GM21526 (cell line): ENCODE measurements around the gene ZNF638.
"Not testable (repeated sequence)": the region's sequence is repeated elsewhere in the genome, so short reads cannot be mapped to it uniquely, and the experiment has no call there.

Source experiments
- ATAC-seq: cut with Tn5 transposase; IDR thresholded peaks from one replicate; pipeline ENCODE4 v1.9.1; 2021; ENCODE audit warnings: moderate library complexity; ENCODE audit not compliant: unreplicated experiment, low FRiP score

The ZNF638 gene

DNA sequence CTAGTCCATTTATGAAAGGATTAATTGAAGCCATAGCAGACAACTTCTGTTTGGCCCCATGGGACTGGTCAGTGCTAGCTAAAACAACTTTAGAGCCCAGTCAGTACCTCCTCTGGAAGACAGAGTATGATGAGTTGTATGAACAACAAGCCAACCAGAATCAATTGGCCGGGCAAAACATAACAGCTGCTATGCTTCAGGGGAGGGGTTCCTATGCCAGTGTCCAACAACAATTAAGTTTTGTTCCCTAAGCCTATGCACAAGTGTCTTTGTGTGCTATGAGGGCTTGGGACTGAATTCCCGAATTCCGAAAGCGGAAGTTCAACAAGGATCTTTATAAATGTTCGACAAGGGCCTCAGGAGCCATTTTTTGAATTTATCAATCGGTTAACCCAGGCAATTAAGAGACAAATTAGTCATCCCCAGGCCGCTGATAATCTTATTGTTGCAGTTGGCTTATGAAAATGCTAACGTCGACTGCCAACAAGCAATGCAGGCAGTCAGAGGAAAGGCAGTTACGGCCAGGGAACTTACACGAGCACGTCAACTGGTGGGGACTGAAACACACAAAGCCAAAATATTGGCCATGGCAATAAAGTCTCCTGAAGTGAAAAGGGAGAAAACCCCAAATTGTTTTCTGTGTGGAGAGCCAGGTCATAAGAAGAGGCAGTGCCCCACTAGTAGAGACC, 57.9 kb downstream of the ZNF638 start:
- no peak for ATAC-seq

GRCh38 chr2:71393216-71393615, 61.6 kb downstream of the ZNF638 start:
- no peak for ATAC-seq

- ATAC-seq = no peak
These were observed 63.9 kb downstream of the ZNF638 start for GRCh38 chr2:71395471-71395870.

- ATAC-seq = no peak
These were observed 70.8 kb downstream of the ZNF638 start for GRCh38 chr2:71402427-71402826.

- no peak for ATAC-seq
These were observed 78.0 kb downstream of the ZNF638 start for GRCh38 chr2:71409611-71410010.

DNA sequence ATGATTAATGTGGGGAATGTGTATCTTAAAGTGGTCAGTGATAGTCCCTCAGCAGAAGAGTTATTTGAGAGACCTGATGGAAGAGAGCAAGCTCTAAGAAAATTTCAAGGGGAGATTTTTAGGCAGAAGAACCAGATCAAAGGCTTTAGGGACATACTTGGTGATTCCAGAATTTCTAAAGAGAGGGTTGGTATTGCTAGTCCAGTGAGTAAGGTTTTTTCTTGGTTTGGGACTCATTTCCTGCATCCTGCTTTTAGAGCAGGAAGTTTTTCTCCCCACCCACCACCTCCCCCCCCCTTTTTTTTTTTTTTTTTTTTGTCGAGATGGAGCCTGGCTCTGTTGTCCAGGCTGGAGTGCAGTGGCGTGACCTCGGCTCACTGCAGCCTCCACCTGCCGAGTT, 79.1 kb downstream of the ZNF638 start:
- ATAC-seq = no peak

DNA sequence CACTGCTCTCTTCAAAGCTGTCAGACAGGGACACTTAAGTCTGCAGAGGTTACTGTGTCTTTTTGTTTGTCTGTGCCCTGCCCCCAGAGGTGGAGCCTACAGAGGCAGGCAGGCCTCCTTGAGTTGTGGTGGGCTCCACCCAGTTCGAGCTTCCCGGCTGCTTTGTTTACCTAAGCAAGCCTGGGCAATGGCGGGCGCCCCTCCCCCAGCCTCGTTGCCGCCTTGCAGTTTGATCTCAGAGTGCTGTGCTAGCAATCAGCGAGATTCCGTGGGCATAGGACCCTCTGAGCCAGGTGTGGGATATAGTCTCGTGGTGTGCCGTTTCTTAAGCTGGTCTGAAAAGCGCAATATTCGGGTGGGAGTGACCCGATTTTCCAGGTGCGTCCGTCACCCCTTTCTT, 85.3 kb downstream of the ZNF638 start:
- not testable (repeated sequence) for ATAC-seq

GRCh38 chr2:71417300-71418202, 86.0 kb downstream of the ZNF638 start:
- ATAC-seq = no peak

- ATAC-seq = no peak
These were observed 87.6 kb downstream of the ZNF638 start for GRCh38 chr2:71419145-71419544.

GRCh38 chr2:71419976-71420375, 88.4 kb downstream of the ZNF638 start:
- no peak for ATAC-seq

- no peak for ATAC-seq
These were observed 91.2 kb downstream of the ZNF638 start for GRCh38 chr2:71422786-71423185.

DNA sequence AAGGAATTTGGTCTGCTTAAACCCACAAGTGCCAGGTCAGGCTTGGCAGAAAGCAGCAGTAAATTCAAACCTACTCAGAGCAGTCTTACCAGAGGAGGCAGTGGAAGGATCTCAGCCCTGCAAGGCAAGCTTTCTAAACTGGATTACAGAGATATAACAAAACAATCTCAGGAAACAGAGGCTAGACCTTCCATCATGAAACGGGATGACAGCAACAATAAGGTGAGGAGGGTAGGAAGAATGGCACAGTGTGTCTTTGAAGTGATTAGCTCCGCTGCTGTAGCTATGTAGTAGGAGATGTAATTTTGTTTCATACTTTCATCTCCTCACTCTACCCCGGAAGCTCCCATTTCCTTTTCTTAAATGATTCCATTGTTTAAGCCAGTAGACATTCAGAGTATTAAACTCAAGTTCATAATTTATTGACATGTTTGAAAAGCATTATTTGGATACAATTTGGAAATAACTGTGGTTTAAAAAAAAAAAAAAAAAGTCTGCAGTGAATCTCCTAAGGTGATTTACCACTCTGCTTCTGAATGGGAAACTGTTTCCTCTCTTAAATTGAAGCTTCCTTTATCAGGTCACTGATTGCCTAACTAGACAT, 92.3 kb downstream of the ZNF638 start:
- no peak for ATAC-seq

DNA sequence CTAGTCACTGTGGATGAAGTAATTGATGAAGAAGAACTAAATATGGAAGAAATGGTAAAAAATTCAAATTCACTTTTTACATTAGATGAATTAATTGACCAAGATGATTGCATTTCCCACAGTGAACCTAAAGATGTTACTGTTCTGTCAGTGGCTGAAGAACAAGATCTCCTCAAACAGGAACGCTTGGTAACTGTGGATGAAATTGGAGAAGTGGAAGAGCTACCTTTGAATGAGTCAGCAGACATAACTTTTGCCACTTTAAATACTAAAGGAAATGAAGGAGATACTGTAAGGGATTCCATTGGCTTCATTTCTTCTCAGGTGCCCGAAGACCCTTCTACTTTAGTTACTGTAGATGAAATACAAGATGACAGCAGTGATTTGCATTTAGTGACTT, 95.1 kb downstream of the ZNF638 start:
- no peak for ATAC-seq

- ATAC-seq = no peak
These were observed 97.1 kb downstream of the ZNF638 start for GRCh38 chr2:71428472-71429383.

GRCh38 chr2:71445142-71445541, 113.6 kb downstream of the ZNF638 start:
- ATAC-seq = not testable (repeated sequence)

- ATAC-seq = no peak
These were observed 114.9 kb downstream of the ZNF638 start for GRCh38 chr2:71446505-71446904.

GRCh38 chr2:71449343-71449742, 117.8 kb downstream of the ZNF638 start:
- ATAC-seq = no peak

GRCh38 chr2:71451705-71452104, 120.1 kb downstream of the ZNF638 start:
- ATAC-seq = no peak

DNA sequence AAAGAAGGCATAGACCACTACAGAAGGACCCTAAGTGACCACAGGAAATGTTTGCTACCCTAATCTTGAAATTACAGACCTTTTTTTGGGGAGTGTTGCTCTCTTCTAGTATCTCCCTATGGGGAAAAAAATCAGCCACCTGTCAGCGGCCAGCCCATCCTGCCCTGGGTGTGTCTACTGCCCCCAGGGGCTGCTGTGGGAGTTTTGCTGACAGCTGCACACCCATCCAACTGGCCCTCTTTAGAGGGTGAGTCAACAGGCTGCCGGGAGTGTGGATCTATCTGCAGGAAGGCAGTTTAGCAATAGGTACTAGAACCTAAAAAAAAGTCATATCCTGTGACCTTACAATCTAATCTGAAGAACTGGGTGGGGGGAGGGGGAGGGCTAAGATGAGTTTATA, 121.0 kb downstream of the ZNF638 start:
- ATAC-seq = no peak

GRCh38 chr2:71453404-71454220, 122.0 kb downstream of the ZNF638 start, which contains the start of gene DYSF:
TSS of gene DYSF (plus strand) at chr2:71453561.
- ATAC-seq = no peak
